Measurements from ENCODE around the gene PURB. TPM values are rescaled to one million over a fixed set of nuclear protein-coding genes. Genes with fewer than 3 reads are reported as not detected.
A peak's percentile ranks its signal among the peaks of the same experiment; 100 is the strongest.
"Not testable (repeated sequence)": the region's sequence is repeated elsewhere in the genome, so short reads cannot be mapped to it uniquely, and the experiment has no call there.

Gene PURB
- total and polyA plus RNA-seq, 2 experiments from 2014 or later = 1.6 to 17.0 TPM

- DNase-seq; H3K27me3 ChIP-seq (replicated peaks; ENCODE audit: insufficient read depth); H4K20me1 ChIP-seq (ENCODE audit: insufficient read depth); H3K4me2 ChIP-seq (ENCODE audit: unreplicated experiment); H3K9me2 ChIP-seq (ENCODE audit: insufficient read depth); H3K9ac ChIP-seq; H3K4me3 ChIP-seq; H3K36me3 ChIP-seq (ENCODE audit: low read depth); H2AFZ ChIP-seq; H3K9me3 ChIP-seq (ENCODE audit: low read depth); H3K79me2 ChIP-seq (ENCODE audit: insufficient read depth); H3K27ac ChIP-seq: not testable (repeated sequence)
- in situ Hi-C loops (cut with MboI) = loop anchor here (25.0 kb wide), 1 partner anchor 267 kb away; no protein-coding TSS in a partner anchor
- 87 to 91% methylated on average over 3 of the region's 3 CpGs for WGBS, 2 experiments (ENCODE audit: low coverage in 1 of 2, low lambda C conversion rate in 2 of 2, missing lambda C conversion rate in 2 of 2)
- Histone ChIP-seq H3F3A (ENCODE audit: insufficient read depth) (peaks cover 18% of the 10 kb centered on the region), H3K4me1 (ENCODE audit: insufficient read depth) (peaks cover 10% of the 10 kb centered on the region)
Observed at GRCh38 chr7:44870336-44870735, 15.0 kb downstream of the PURB start.

- no peak overlapping the region for H2AFZ ChIP-seq
- no peaks in the 10 kb centered on the region for H3K9me2 ChIP-seq (ENCODE audit: insufficient read depth)
- peak overlapping the region; percentile 38 for H3K4me2 ChIP-seq (ENCODE audit: unreplicated experiment)
- TF ChIP-seq EZH2 (IDR thresholded peaks at IDR 0.05; ENCODE audit: insufficient read depth, poor library complexity, severe bottlenecking) (no peak), EZH2phosphoT487 (IDR thresholded peaks at IDR 0.05; ENCODE audit: insufficient read depth, low read depth) (no peak)
- in situ Hi-C loops (cut with MboI) = loop anchor here (25.0 kb wide), 1 partner anchor 270 kb away; no protein-coding TSS in a partner anchor
- H3K9me3 ChIP-seq (ENCODE audit: low read depth) = no peaks in the 10 kb centered on the region
- no peaks in the 10 kb centered on the region for H3K27me3 ChIP-seq (replicated peaks; ENCODE audit: insufficient read depth)
- peak; percentile 94 for DNase-seq
- 9 to 12% methylated on average over 4 of the region's 4 CpGs for WGBS, 2 experiments (ENCODE audit: low coverage in 1 of 2, low lambda C conversion rate in 2 of 2, missing lambda C conversion rate in 2 of 2)
- H3K4me1 ChIP-seq (ENCODE audit: insufficient read depth) = peaks cover 10% of the 10 kb centered on the region
- H3K4me3 ChIP-seq = no peak overlapping the region
- H3K27ac ChIP-seq = no peak overlapping the region
- H4K20me1 ChIP-seq (ENCODE audit: insufficient read depth) = no peaks in the 10 kb centered on the region
- no peaks in the 10 kb centered on the region for H3K79me2 ChIP-seq (ENCODE audit: insufficient read depth)
- peaks cover 15% of the 10 kb centered on the region for H3F3A ChIP-seq (ENCODE audit: insufficient read depth)
- no peak overlapping the region for H3K9ac ChIP-seq
- H3K36me3 ChIP-seq (ENCODE audit: low read depth) = no peaks in the 10 kb centered on the region
Observed at GRCh38 chr7:44867073-44867995, 18.0 kb downstream of the PURB start.

GRCh38 chr7:44861949-44862348, 23.4 kb downstream of the PURB start:
- WGBS, 2 experiments (ENCODE audit: low coverage in 1 of 2, low lambda C conversion rate in 2 of 2, missing lambda C conversion rate in 2 of 2) = 57 to 65% methylated on average over 4 of the region's 4 CpGs
- not testable (repeated sequence) for H3K9me2 ChIP-seq (ENCODE audit: insufficient read depth); DNase-seq; H3K4me1 ChIP-seq (ENCODE audit: insufficient read depth); H3K27me3 ChIP-seq (replicated peaks; ENCODE audit: insufficient read depth); H3K79me2 ChIP-seq (ENCODE audit: insufficient read depth); H3K9ac ChIP-seq; H4K20me1 ChIP-seq (ENCODE audit: insufficient read depth); H3K4me3 ChIP-seq; H3K36me3 ChIP-seq (ENCODE audit: low read depth); H3K4me2 ChIP-seq (ENCODE audit: unreplicated experiment); H3K9me3 ChIP-seq (ENCODE audit: low read depth); H3K27ac ChIP-seq; H2AFZ ChIP-seq; H3F3A ChIP-seq (ENCODE audit: insufficient read depth)
- in situ Hi-C loops (cut with MboI) = loop anchor here (5.0 to 25.0 kb wide), 2 partner anchors 65 to 275 kb away; no protein-coding TSS in a partner anchor

DNA sequence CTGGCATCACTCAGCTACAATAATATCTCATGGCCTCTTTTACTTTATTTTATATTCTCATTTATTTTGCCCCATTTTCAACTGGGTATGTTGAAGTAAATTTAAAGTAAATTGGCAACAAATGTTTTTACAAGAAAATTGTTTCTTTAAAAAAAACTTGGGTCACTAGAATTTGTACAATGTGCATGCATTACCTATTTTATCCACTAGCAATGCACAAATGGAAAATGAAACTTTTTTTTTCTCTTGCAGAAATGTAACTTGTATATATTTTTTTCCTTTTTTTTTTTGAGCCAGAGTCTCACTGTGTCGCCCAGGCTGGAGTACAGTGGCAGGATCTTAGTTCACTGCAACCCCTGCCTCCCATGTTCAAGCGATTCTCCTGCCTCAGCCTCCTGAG, 27.2 kb downstream of the PURB start:
- Histone ChIP-seq H4K20me1 (ENCODE audit: insufficient read depth) (no peaks in the 10 kb centered on the region), H3K9ac (no peak overlapping the region), H3K4me1 (ENCODE audit: insufficient read depth) (peaks cover 11% of the 10 kb centered on the region), H3K27ac (no peak overlapping the region), H3K36me3 (ENCODE audit: low read depth) (no peaks in the 10 kb centered on the region), H3K27me3 (replicated peaks; ENCODE audit: insufficient read depth) (no peaks in the 10 kb centered on the region), H3K4me2 (ENCODE audit: unreplicated experiment) (no peak overlapping the region), H3K9me2 (ENCODE audit: insufficient read depth) (no peaks in the 10 kb centered on the region), H3F3A (ENCODE audit: insufficient read depth) (no peaks in the 10 kb centered on the region), H2AFZ (no peak overlapping the region), H3K9me3 (ENCODE audit: low read depth) (no peaks in the 10 kb centered on the region), H3K79me2 (ENCODE audit: insufficient read depth) (no peaks in the 10 kb centered on the region), H3K4me3 (no peak overlapping the region)
- peak; percentile 21 for DNase-seq
- in situ Hi-C loops (cut with MboI) = loop anchor here (25.0 kb wide), 1 partner anchor 279 kb away; no protein-coding TSS in a partner anchor
- TF ChIP-seq EZH2 (IDR thresholded peaks at IDR 0.05; ENCODE audit: insufficient read depth, poor library complexity, severe bottlenecking) = no peak
- TF ChIP-seq EZH2phosphoT487 (IDR thresholded peaks at IDR 0.05; ENCODE audit: insufficient read depth, low read depth) = no peak
- 92% methylated on average over 2 of the region's 2 CpGs for WGBS, 2 experiments (ENCODE audit: low coverage in 1 of 2, low lambda C conversion rate in 2 of 2, missing lambda C conversion rate in 2 of 2)
